GM23248 (cell line): Measurements from ENCODE around the gene RBM15. TPM values are rescaled to one million over a fixed set of nuclear protein-coding genes. Genes with fewer than 3 reads are reported as not detected.
A peak's percentile ranks its signal among the peaks of the same experiment; 100 is the strongest.

Experiments
- DNase-seq: peaks from one replicate; pipeline ENCODE4 v3.0.0-alpha.2; 2015
- H2AFZ ChIP-seq: fragments of 200-600 bp; sonication (generic); 2 replicates; pipeline ENCODE4 v1.6.1; 2016; ENCODE audit warnings: antibody characterized with exemption
- H3F3A ChIP-seq: fragments of 200-600 bp; sonication (generic); 2 replicates; pipeline ENCODE4 v1.6.1; 2016; ENCODE audit warnings: mild to moderate bottlenecking, antibody characterized with exemption, mixed run types; ENCODE audit not compliant: insufficient read depth
- H3K27ac ChIP-seq: fragments of 200-600 bp; sonication (generic); 2 replicates; pipeline ENCODE4 v1.5.1; 2016; ENCODE audit warnings: mild to moderate bottlenecking
- H3K27me3 ChIP-seq: fragments of 200-600 bp; sonication (generic); replicated peaks from 2 replicates; pipeline ENCODE4 v1.6.1; 2016; ENCODE audit warnings: mild to moderate bottlenecking; ENCODE audit not compliant: insufficient read depth
- H3K36me3 ChIP-seq: fragments of 200-600 bp; sonication (generic); 2 replicates; pipeline ENCODE4 v1.6.1; 2016; ENCODE audit warnings: low read depth, mild to moderate bottlenecking
- H3K4me1 ChIP-seq: fragments of 200-600 bp; sonication (generic); 2 replicates; pipeline ENCODE4 v1.6.1; 2016; ENCODE audit warnings: mild to moderate bottlenecking; ENCODE audit not compliant: insufficient read depth
- H3K4me2 ChIP-seq: fragments of 200-600 bp; sonication (generic); one replicate; pipeline ENCODE4 v1.6.1; 2016; ENCODE audit warnings: mild to moderate bottlenecking; ENCODE audit not compliant: unreplicated experiment
- H3K4me3 ChIP-seq: fragments of 200-600 bp; sonication (generic); 2 replicates; pipeline ENCODE4 v1.5.1; 2016; ENCODE audit warnings: mild to moderate bottlenecking
- H3K79me2 ChIP-seq: fragments of 200-600 bp; sonication (generic); 2 replicates; pipeline ENCODE4 v1.6.1; 2016; ENCODE audit warnings: mild to moderate bottlenecking; ENCODE audit not compliant: insufficient read depth
- H3K9ac ChIP-seq: fragments of 200-600 bp; sonication (generic); 2 replicates; pipeline ENCODE4 v1.6.1; 2016; ENCODE audit warnings: mild to moderate bottlenecking
- H3K9me2 ChIP-seq: fragments of 200-600 bp; sonication (generic); 2 replicates; pipeline ENCODE4 v1.6.1; 2016; ENCODE audit warnings: mixed run types, mild to moderate bottlenecking, moderate library complexity; ENCODE audit not compliant: insufficient read depth
- H3K9me3 ChIP-seq: fragments of 200-600 bp; sonication (generic); one replicate; pipeline ENCODE4 v1.6.1; 2017; ENCODE audit warnings: low read depth
- H4K20me1 ChIP-seq: fragments of 200-600 bp; sonication (generic); 2 replicates; pipeline ENCODE4 v1.6.0; 2016; ENCODE audit not compliant: insufficient read depth
- EZH2 ChIP-seq: fragments of 200-600 bp; sonication (generic); IDR thresholded peaks from 2 replicates; pipeline ENCODE4 v1.6.1; 2018; ENCODE audit warnings: antibody characterized with exemption, mild to moderate bottlenecking; ENCODE audit not compliant: insufficient read depth, poor library complexity, severe bottlenecking
- EZH2phosphoT487 ChIP-seq: fragments of 200-600 bp; sonication (generic); IDR thresholded peaks from 2 replicates; pipeline ENCODE4 v1.6.1; 2018; ENCODE audit warnings: antibody characterized with exemption, moderate library complexity, mild to moderate bottlenecking, low read depth; ENCODE audit not compliant: insufficient read depth
- WGBS, 2 experiments: methylation state at CpG; one replicate each; pipeline ENCODE4 v1.1.6; 2015 to 2017; ENCODE audit warnings: low lambda C conversion rate in 2 of 2, low coverage in 1 of 2; ENCODE audit errors: missing lambda C conversion rate in 2 of 2; 5-methylcytosine and 5-hydroxymethylcytosine counted together
- in situ Hi-C: fragments of 300-500 bp; cut with MboI; formaldehyde crosslinking; loops from 2 replicates; pipeline ENCODE4 v1.15.0; 2020
- polyA plus RNA-seq: library from polyadenylated mRNA; unstranded; fragments of >200 nt; fragmentation: Nextera tagmentation; extraction: Ambion mirVana; gene quantifications from 2 replicates; pipeline ENCODE4 v1.2.1, GENCODE V29; 2016
- total RNA-seq: library from RNA; depleted of rRNA; stranded (reverse); fragments of >200 nt; shearing (Covaris generic); gene quantifications from 2 replicates; pipeline ENCODE4 v1.2.3, GENCODE V29; 2014; rRNA removed

Gene RBM15
- total and polyA plus RNA-seq, 2 experiments from 2014 or later: 6.4 to 22.5 TPM

GRCh38 chr1:110390692-110391245 is 51.6 kb downstream of the RBM15 start, which contains the start of gene SLC16A4:
Gene SLC16A4, minus strand, starts transcription at chr1:110391026. Its CDS starts 1,703 bp downstream, at chr1:110389323.
- 0 out of 2 replicates have a peak, but pooled peaks cover 5% of the 10 kb centered on the region for H3K79me2 ChIP-seq
- peak; percentile 73 for DNase-seq
- peaks cover 54% of the 10 kb centered on the region for H3K4me1 ChIP-seq
- peak within 1 kb of the TSS; percentile 78 for H3K27ac ChIP-seq
- no peaks in the 10 kb centered on the region for H3K27me3 ChIP-seq
- peak within 1 kb of the TSS; percentile 68 for H3K4me3 ChIP-seq
- no peaks in the 10 kb centered on the region for H4K20me1 ChIP-seq
- 4 to 6% methylated on average over 8 of the region's 8 CpGs for WGBS, 2 experiments
- peak within 1 kb of the TSS; percentile 57 for H2AFZ ChIP-seq
- TF ChIP-seq EZH2phosphoT487 (no peak), EZH2 (no peak)
- no peaks in the 10 kb centered on the region for H3K36me3 ChIP-seq
- H3K9me2 ChIP-seq: no peaks in the 10 kb centered on the region
- peaks cover 62% of the 10 kb centered on the region for H3F3A ChIP-seq
- no peaks in the 10 kb centered on the region for H3K9me3 ChIP-seq
- peak within 1 kb of the TSS; percentile 83 for H3K4me2 ChIP-seq
- peak within 1 kb of the TSS; percentile 62 for H3K9ac ChIP-seq
- in situ Hi-C loops: no loop called here

DNA sequence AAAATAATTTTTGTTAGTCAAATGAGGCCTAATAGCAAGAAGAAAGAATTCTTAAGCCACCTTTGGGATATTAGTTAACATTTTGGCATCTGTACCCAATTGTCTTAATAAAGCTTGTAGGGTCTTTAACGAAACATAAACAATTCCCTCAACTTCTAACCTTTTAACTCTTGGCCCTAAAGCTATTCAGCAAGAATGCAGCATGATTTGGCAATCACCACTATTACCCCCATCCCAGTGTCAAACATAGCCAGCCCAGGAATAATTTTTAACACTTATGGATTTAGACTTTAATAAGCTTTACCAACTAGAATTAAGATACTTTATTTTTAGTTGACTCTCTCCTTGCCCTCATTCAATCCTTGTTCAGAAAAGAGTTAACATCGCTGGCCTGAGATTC is 54.1 kb downstream of the RBM15 start:
- no peaks in the 10 kb centered on the region for H3K36me3 ChIP-seq
- in situ Hi-C loops: no loop called here
- WGBS, 2 experiments: 85 to 87% methylated on average over 2 of the region's 2 CpGs

GRCh38 chr1:110393691-110394492 is 54.7 kb downstream of the RBM15 start:
- Histone ChIP-seq H4K20me1 (no peaks in the 10 kb centered on the region), H3F3A (peaks cover 72% of the 10 kb centered on the region), H3K4me3 (peak overlapping the region; percentile 17), H3K4me1 (peaks cover 54% of the 10 kb centered on the region), H3K36me3 (no peaks in the 10 kb centered on the region), H3K79me2 (0 out of 2 replicates have a peak, but pooled peaks cover 5% of the 10 kb centered on the region), H3K9me3 (no peaks in the 10 kb centered on the region), H3K4me2 (peak overlapping the region; percentile 56), H3K27ac (peak overlapping the region; percentile 54), H3K9me2 (no peaks in the 10 kb centered on the region), H3K27me3 (no peaks in the 10 kb centered on the region), H3K9ac (peak overlapping the region; percentile 1; the same call in 1 of the 2 replicates), H2AFZ (no peak overlapping the region)
- TF ChIP-seq EZH2: no peak
- TF ChIP-seq EZH2phosphoT487: no peak
- 16 to 19% methylated on average over 3 of the region's 3 CpGs for WGBS, 2 experiments
- in situ Hi-C loops: no loop called here
- peak; percentile 88 for DNase-seq

More for the DNA sequence above, 54.1 kb downstream of the RBM15 start:
- no peaks in the 10 kb centered on the region for H4K20me1 ChIP-seq
- H3K79me2 ChIP-seq: 0 out of 2 replicates have a peak, but pooled peaks cover 5% of the 10 kb centered on the region
- no peaks in the 10 kb centered on the region for H3K27me3 ChIP-seq
- H2AFZ ChIP-seq: no peak overlapping the region
- H3K27ac ChIP-seq: peak overlapping the region; percentile 54
- H3F3A ChIP-seq: peaks cover 70% of the 10 kb centered on the region
- TF ChIP-seq EZH2phosphoT487 (no peak), EZH2 (no peak)
- H3K9me2 ChIP-seq: no peaks in the 10 kb centered on the region
- no peak for DNase-seq
- peak overlapping the region; percentile 17; the same call in 1 of the 2 replicates for H3K4me3 ChIP-seq
- H3K9me3 ChIP-seq: no peaks in the 10 kb centered on the region
- H3K9ac ChIP-seq: peak overlapping the region; percentile 1; the same call in 1 of the 2 replicates
- peak overlapping the region; percentile 56 for H3K4me2 ChIP-seq
- peaks cover 54% of the 10 kb centered on the region for H3K4me1 ChIP-seq

GRCh38 chr1:110394493-110394820 is 55.3 kb downstream of the RBM15 start:
- DNase-seq: no peak
- peak overlapping the region; percentile 54 for H3K27ac ChIP-seq
- H3K4me2 ChIP-seq: peak overlapping the region; percentile 56
- H2AFZ ChIP-seq: no peak overlapping the region
- 0 out of 2 replicates have a peak, but pooled peaks cover 3% of the 10 kb centered on the region for H3K79me2 ChIP-seq
- no peaks in the 10 kb centered on the region for H3K9me3 ChIP-seq
- WGBS, 2 experiments: 98 to 99% methylated on average over 3 of the region's 3 CpGs
- peaks cover 70% of the 10 kb centered on the region for H3F3A ChIP-seq
- in situ Hi-C loops: no loop called here
- H3K9ac ChIP-seq: no peak overlapping the region
- H3K36me3 ChIP-seq: no peaks in the 10 kb centered on the region
- H3K27me3 ChIP-seq: no peaks in the 10 kb centered on the region
- H3K4me3 ChIP-seq: peak overlapping the region; percentile 17
- H3K4me1 ChIP-seq: peaks cover 52% of the 10 kb centered on the region
- H4K20me1 ChIP-seq: no peaks in the 10 kb centered on the region
- H3K9me2 ChIP-seq: no peaks in the 10 kb centered on the region
- TF ChIP-seq EZH2: no peak
- no peak for TF ChIP-seq EZH2phosphoT487

Other genes starting within 250 kb of the RBM15 start
- not detected in 2 replicates for gene UBL4B, start 226.9 kb upstream of the RBM15 start, total RNA-seq
- not detected in 2 replicates for gene UBL4B, start 226.9 kb upstream of the RBM15 start, polyA plus RNA-seq
- 0.76 and 2.4 TPM in 2 replicates for gene SLC6A17, start 188.9 kb upstream of the RBM15 start, total RNA-seq
- 0.34 and 0.45 TPM in 2 replicates for gene SLC6A17, start 188.9 kb upstream of the RBM15 start, polyA plus RNA-seq
- 12.1 and 29.3 TPM in 2 replicates for gene KCNC4, start 129.1 kb upstream of the RBM15 start, total RNA-seq
- gene KCNC4, start 129.1 kb upstream of the RBM15 start, polyA plus RNA-seq: 8.0 and 8.9 TPM in 2 replicates
- gene SLC16A4, start 51.6 kb downstream of the RBM15 start, total RNA-seq: 28.1 and 34.3 TPM in 2 replicates
- gene SLC16A4, start 51.6 kb downstream of the RBM15 start, polyA plus RNA-seq: 15.6 and 15.9 TPM in 2 replicates
- 67.1 and 145 TPM in 2 replicates for gene LAMTOR5, start 68.3 kb downstream of the RBM15 start, total RNA-seq
- gene LAMTOR5, start 68.3 kb downstream of the RBM15 start, polyA plus RNA-seq: 307 and 318 TPM in 2 replicates
- gene PROK1, start 111.8 kb downstream of the RBM15 start, total RNA-seq: not detected in 2 replicates
- gene PROK1, start 111.8 kb downstream of the RBM15 start, polyA plus RNA-seq: not detected in 2 replicates
- gene KCNA10, start 179.8 kb downstream of the RBM15 start, total RNA-seq: not detected in 2 replicates
- not detected in 2 replicates for gene KCNA10, start 179.8 kb downstream of the RBM15 start, polyA plus RNA-seq